ENCODE data around the gene EFTUD2. TPM values are rescaled to one million over a fixed set of nuclear protein-coding genes. Genes with fewer than 3 reads are reported as not detected.

EFTUD2 gene
- total and polyA plus RNA-seq, 2 experiments from 2014 or later: 65.2 to 87.0 TPM

- Histone ChIP-seq H3K36me3 (replicated peaks; ENCODE audit: insufficient read depth, low read depth) (no peaks in the 10 kb centered on the region), H3K79me2 (no peaks in the 10 kb centered on the region), H3K27ac (no peak overlapping the region), H3K4me2 (no peak overlapping the region), H3K4me1 (ENCODE audit: insufficient read depth) (peaks cover 6% of the 10 kb centered on the region), H2AFZ (no peak overlapping the region), H3K9me3 (ENCODE audit: low read depth) (no peaks in the 10 kb centered on the region), H3K9me2 (replicated peaks; ENCODE audit: insufficient read depth) (no peaks in the 10 kb centered on the region), H3K27me3 (peaks cover 13% of the 10 kb centered on the region), H4K20me1 (ENCODE audit: insufficient read depth, poor library complexity, severe bottlenecking) (no peaks in the 10 kb centered on the region), H3K4me3 (no peak overlapping the region)
- 91% methylated on average over 11 of the region's 11 CpGs for WGBS (ENCODE audit: low lambda C conversion rate, missing lambda C conversion rate)
- TF ChIP-seq CTCF (IDR thresholded peaks at IDR 0.05; ENCODE audit: poor library complexity): no peak
- DNase-seq (ENCODE audit: low spot score): peak; percentile 6
Observed at GRCh38 chr17:44915862-44916780, 16.9 kb upstream of the EFTUD2 start.

GRCh38 chr17:44915321-44915726 lies 16.1 kb upstream of the EFTUD2 start, which contains the start of gene GFAP:
Gene GFAP (minus strand): TSS chr17:44915500. CDS start chr17:44915486, 14 bp downstream.
- H3K27ac ChIP-seq: no peak within 1 kb of the TSS
- TF ChIP-seq EZH2 (IDR thresholded peaks at IDR 0.05; ENCODE audit: borderline replicate concordance): no peak
- no peak for TF ChIP-seq CTCF (IDR thresholded peaks at IDR 0.05; ENCODE audit: poor library complexity)
- no peaks in the 10 kb centered on the region for H4K20me1 ChIP-seq (ENCODE audit: insufficient read depth, poor library complexity, severe bottlenecking)
- no peak within 1 kb of the TSS for H3K4me3 ChIP-seq
- no peak within 1 kb of the TSS for H2AFZ ChIP-seq
- WGBS (ENCODE audit: low lambda C conversion rate, missing lambda C conversion rate): 87% methylated on average over 12 of the region's 17 CpGs
- peak; percentile 4 for DNase-seq (ENCODE audit: low spot score)
- no peaks in the 10 kb centered on the region for H3K9me2 ChIP-seq (replicated peaks; ENCODE audit: insufficient read depth)
- no peaks in the 10 kb centered on the region for H3K36me3 ChIP-seq (replicated peaks; ENCODE audit: insufficient read depth, low read depth)
- H3K27me3 ChIP-seq: peaks cover 6% of the 10 kb centered on the region
- no peaks in the 10 kb centered on the region for H3K9me3 ChIP-seq (ENCODE audit: low read depth)
- no peaks in the 10 kb centered on the region for H3K79me2 ChIP-seq
- peaks cover 9% of the 10 kb centered on the region for H3K4me1 ChIP-seq (ENCODE audit: insufficient read depth)
- H3K4me2 ChIP-seq: no peak within 1 kb of the TSS

DNA sequence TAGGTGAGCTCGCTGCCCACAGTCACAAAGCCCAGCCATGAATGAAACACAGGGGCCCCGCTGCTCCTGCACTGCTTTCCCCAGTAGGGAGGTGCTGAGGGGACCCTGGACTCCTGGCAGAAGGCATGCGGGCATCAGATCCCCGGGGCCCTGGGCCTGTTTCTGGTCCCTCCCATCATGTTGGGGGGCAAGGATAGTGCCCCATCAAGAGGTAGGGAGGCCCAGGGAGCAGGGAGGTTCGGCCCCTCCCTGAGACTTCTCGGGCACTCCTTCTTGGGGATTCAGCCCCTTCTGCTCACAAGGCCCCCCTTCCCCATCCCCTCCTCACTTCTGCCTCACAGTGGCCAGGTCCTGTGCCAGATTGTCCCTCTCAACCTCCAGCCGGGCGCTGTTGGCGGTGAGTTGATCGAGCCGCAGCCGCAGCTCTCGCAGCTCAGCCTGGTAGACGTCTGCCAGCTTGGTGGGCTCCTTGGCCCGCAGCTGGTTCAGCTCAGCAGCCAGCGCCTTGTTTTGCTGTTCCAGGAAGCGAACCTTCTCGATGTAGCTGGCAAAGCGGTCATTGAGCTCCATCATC lies 15.5 kb upstream of the EFTUD2 start:
- H2AFZ ChIP-seq: no peak overlapping the region
- TF ChIP-seq EZH2phosphoT487 (IDR thresholded peaks at IDR 0.05; ENCODE audit: low read depth, severe bottlenecking, unreplicated experiment): no peak
- no peak for TF ChIP-seq EZH2 (IDR thresholded peaks at IDR 0.05; ENCODE audit: borderline replicate concordance)
- TF ChIP-seq CTCF (IDR thresholded peaks at IDR 0.05; ENCODE audit: poor library complexity): no peak
- H3K4me3 ChIP-seq: no peak overlapping the region
- H3K4me1 ChIP-seq (ENCODE audit: insufficient read depth): peaks cover 9% of the 10 kb centered on the region
- H3K4me2 ChIP-seq: no peak overlapping the region
- no peaks in the 10 kb centered on the region for H3K9me2 ChIP-seq (replicated peaks; ENCODE audit: insufficient read depth)
- H3K9me3 ChIP-seq (ENCODE audit: low read depth): no peaks in the 10 kb centered on the region
- peak; percentile 2 for DNase-seq (ENCODE audit: low spot score)
- no peaks in the 10 kb centered on the region for H3K79me2 ChIP-seq
- no peak overlapping the region for H3K27ac ChIP-seq
- peaks cover 4% of the 10 kb centered on the region for H3K27me3 ChIP-seq
- 93% methylated on average over 19 of the region's 19 CpGs for WGBS (ENCODE audit: low lambda C conversion rate, missing lambda C conversion rate)
- no peaks in the 10 kb centered on the region for H4K20me1 ChIP-seq (ENCODE audit: insufficient read depth, poor library complexity, severe bottlenecking)
- H3K36me3 ChIP-seq (replicated peaks; ENCODE audit: insufficient read depth, low read depth): no peaks in the 10 kb centered on the region

All from hepatocyte (in vitro differentiated cells).